ENCODE data around the gene SRPK3.

SRPK3 gene

DNA sequence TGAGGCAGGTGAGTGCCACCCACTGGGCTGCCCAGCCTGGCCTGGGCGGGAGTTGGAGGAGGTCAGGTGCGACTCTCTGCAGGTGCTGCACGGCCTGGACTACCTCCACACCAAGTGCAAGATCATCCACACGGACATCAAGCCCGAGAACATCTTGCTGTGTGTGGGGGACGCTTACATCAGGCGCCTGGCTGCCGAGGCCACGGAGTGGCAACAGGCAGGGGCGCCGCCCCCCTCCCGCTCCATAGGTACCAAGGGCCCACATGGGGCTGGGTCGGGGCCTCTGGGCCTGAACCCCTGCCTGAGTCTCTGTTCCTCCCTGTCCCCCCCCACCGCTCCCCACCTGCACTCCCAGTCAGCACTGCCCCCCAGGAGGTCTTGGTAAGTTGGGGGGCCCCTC, 2.0 kb downstream of the SRPK3 start:
- TF ChIP-seq, protein P1, sequence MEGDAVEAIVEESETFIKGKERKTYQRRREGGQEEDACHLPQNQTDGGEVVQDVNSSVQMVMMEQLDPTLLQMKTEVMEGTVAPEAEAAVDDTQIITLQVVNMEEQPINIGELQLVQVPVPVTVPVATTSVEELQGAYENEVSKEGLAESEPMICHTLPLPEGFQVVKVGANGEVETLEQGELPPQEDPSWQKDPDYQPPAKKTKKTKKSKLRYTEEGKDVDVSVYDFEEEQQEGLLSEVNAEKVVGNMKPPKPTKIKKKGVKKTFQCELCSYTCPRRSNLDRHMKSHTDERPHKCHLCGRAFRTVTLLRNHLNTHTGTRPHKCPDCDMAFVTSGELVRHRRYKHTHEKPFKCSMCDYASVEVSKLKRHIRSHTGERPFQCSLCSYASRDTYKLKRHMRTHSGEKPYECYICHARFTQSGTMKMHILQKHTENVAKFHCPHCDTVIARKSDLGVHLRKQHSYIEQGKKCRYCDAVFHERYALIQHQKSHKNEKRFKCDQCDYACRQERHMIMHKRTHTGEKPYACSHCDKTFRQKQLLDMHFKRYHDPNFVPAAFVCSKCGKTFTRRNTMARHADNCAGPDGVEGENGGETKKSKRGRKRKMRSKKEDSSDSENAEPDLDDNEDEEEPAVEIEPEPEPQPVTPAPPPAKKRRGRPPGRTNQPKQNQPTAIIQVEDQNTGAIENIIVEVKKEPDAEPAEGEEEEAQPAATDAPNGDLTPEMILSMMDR (IDR thresholded peaks at IDR 0.05) = no peak

DNA sequence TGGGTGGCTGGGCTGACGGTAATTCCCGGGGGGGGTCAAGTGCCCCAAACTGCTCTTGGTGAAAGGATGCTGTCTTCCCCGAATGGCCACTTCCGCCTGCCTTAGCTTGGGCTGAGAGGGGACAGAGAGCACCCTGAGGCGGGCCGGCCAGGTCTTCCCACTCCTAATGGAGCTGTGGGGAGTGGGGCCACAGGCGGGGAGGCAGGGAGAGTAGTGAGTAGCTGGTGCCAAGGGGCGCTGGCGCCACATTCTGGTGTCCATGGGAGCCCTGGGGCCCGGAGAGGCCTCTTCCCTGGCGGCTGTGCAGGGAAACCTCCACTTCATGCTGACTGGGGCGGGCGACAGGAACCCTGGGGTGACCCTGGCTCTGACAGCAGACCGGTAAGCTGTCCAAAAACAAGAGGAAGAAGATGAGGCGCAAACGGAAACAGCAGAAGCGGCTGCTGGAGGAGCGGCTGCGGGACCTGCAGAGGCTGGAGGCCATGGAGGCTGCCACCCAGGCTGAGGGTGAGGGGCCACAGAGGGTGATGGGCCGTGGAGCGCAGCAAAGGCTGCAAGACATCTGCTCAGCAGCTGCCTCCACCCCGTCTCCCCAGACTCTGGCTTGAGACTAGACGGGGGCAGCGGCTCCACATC, 2.7 kb downstream of the SRPK3 start:
- TF ChIP-seq, protein P1 (IDR thresholded peaks at IDR 0.05) = no peak
- Histone ChIP-seq H3K27ac (no peak overlapping the region), H3K4me3 (no peak overlapping the region)
- no peak for DNase-seq (ENCODE audit: low spot score)

More for the DNA sequence above, 2.0 kb downstream of the SRPK3 start:
- no peak for DNase-seq (ENCODE audit: low spot score)
- Histone ChIP-seq H3K27ac (no peak overlapping the region), H3K4me3 (no peak overlapping the region)

DNA sequence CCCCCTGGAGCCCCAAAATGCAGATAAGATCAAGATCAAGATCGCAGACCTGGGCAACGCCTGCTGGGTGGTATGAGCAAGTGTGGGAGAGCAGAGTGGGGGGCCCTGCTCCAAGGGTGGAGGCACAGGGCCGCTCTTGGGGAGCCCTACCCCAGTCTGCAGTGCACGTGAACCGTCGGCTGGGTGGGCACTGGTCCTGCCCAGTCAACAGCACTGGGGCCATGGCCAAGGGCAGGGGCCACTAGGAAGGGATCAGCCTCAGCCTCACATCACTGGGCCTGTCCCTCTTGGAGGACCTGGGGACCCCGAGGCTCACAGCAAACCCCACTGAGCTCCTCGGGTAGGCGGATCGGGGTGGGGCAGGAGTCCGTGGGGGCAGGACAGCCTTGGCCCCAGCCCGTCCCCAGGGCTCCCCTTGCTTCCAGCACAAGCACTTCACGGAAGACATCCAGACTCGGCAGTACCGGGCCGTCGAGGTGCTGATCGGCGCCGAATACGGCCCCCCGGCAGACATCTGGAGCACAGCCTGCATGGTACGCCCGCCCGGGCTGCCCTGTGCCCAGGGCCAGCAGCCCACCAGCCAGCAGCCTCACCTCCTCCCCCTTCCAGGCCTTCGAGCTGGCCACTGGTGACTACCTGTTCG, 3.6 kb downstream of the SRPK3 start:
- no peak for DNase-seq (ENCODE audit: low spot score)
- no peak overlapping the region for H3K27ac ChIP-seq
- H3K4me3 ChIP-seq = no peak overlapping the region
- TF ChIP-seq, protein P1 (IDR thresholded peaks at IDR 0.05) = no peak

DNA sequence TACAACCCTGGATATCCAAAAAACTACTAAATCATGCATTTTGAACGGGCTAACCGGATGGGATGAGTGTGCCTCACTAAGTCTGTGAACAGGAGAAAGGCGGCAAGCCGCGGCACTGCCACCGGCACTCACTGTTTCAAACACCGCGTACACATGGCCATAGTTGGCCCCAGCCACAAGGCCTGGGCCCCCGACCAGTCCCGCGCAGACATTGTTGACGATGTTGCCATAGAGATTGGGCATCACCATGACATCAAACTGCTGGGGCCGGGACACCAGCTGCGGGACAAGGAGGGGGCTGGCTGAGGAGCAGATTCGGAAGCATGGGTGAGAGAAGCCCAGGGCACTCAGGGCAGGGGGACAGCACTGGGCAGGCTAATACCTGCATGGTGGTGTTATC, 5.8 kb downstream of the SRPK3 start:
- no peak overlapping the region for H3K4me3 ChIP-seq
- TF ChIP-seq, protein P1 (IDR thresholded peaks at IDR 0.05) = no peak
- H3K27ac ChIP-seq = no peak overlapping the region
- no peak for DNase-seq (ENCODE audit: low spot score)

DNA sequence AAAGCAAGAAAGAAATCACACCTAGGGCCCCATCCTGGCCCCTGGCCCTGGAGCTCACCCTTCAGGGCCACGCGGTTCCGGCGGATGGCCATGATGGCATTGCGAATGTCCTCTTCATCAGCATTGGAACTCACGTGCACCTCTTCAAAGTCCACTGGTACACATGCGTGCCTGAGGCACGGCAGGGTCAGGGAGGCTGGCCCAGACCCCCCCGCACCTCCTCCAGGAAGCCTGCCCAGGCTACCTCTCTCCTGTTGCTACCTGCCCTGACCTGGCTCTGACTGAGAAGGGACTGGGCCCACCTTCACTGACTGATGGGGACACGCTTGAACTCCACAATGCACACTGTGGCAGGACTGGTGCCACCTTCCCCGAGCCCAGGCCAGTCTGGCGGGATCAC, 8.8 kb downstream of the SRPK3 start:
- H3K4me3 ChIP-seq = no peak overlapping the region
- TF ChIP-seq, protein P1 (IDR thresholded peaks at IDR 0.05) = no peak
- no peak for DNase-seq (ENCODE audit: low spot score)

DNA sequence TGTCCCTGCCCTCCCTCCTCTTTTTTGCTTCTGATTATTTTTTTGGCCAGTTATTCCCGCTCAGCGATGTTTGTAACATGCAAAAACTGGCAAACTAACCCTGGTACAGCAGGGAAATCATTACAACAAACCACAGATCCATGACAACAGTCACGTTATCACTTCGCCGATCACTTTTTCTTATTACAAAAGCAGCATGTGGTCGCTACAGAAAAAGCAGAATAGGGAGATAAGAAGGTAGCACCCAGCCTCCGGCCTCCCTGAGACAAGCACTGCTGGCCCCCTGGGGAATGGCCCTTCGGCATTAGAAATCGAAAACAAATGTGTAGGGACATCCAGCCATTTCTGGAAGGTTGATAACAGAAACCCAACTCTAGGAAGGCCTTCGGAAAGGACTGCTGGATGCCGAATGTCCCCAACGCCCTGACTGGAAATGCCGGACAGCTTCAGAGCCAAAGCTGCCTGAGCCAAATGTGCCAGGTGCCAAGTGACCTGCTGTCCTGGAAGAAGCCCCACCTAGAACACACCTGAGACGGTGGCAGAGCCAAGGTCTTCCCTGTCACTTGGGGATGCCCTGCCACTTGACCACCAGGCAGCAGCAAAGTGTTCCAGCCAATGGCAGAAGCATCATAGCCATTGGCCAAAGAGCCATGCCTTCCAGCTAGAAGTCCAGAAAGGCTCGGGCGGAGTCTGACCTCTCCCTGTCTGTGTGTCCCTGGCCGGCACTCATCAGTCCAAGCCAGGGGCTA, 10.4 kb downstream of the SRPK3 start:
- Histone ChIP-seq H3K4me3 (no peak overlapping the region), H3K27ac (no peak overlapping the region)
- no peak for DNase-seq (ENCODE audit: low spot score)
- TF ChIP-seq, protein P1 (IDR thresholded peaks at IDR 0.05) = no peak

More for the DNA sequence above, 8.8 kb downstream of the SRPK3 start:
- no peak overlapping the region for H3K27ac ChIP-seq
